HepG2 (cell line): ENCODE data around the gene ENKUR. TPM values are rescaled to one million over a fixed set of nuclear protein-coding genes. Genes with fewer than 3 reads are reported as not detected.

Source experiments
- ATRX ChIP-seq: sonication (generic); formaldehyde crosslinking; IDR thresholded peaks from 2 replicates; pipeline ENCODE4 v1.4.0; 2020; ENCODE audit warnings: missing genetic modification reagents, borderline replicate concordance
- HNF4A ChIP-seq: sonication (generic); formaldehyde crosslinking; IDR thresholded peaks from 2 replicates; pipeline ENCODE4 v1.4.0; 2020; ENCODE audit warnings: missing genetic modification reagents
- MEF2D ChIP-seq: sonication (generic); formaldehyde crosslinking; IDR thresholded peaks from 2 replicates; pipeline ENCODE4 v1.5.1; 2020; ENCODE audit warnings: mild to moderate bottlenecking, missing genetic modification reagents
- NR3C1 ChIP-seq: sonication (generic); formaldehyde crosslinking; IDR thresholded peaks from 2 replicates; pipeline ENCODE4 v1.4.0; 2020; ENCODE audit warnings: missing genetic modification reagents
- PAF1 ChIP-seq: IDR thresholded peaks from 2 replicates; pipeline ENCODE4 v1.6.1; 2016; ENCODE audit warnings: missing genetic modification reagents, missing compliant biosample characterization
- PHB2 ChIP-seq: fragments of 450-650 bp; IDR thresholded peaks from 2 replicates; pipeline ENCODE4 v1.6.1; 2018; ENCODE audit not compliant: partially characterized antibody
- RBM22 ChIP-seq: fragments of 200-400 bp; formaldehyde crosslinking; optimal IDR thresholded peaks from 2 replicates; pipeline ENCODE3; 2017; ENCODE audit warnings: mild to moderate bottlenecking, low read length, moderate library complexity
- SIX4 ChIP-seq: sonication (generic); formaldehyde crosslinking; IDR thresholded peaks from 2 replicates; pipeline ENCODE4 v1.4.0; 2020; ENCODE audit warnings: missing genetic modification reagents
- SMAD9 ChIP-seq: sonication (generic); formaldehyde crosslinking; IDR thresholded peaks from 2 replicates; pipeline ENCODE4 v1.5.1; 2020; ENCODE audit warnings: mild to moderate bottlenecking, missing genetic modification reagents
- SOX5 ChIP-seq: IDR thresholded peaks from 2 replicates; pipeline ENCODE4 v1.6.1; 2016; ENCODE audit warnings: borderline replicate concordance
- TSC22D2 ChIP-seq: sonication (generic); formaldehyde crosslinking; IDR thresholded peaks from 2 replicates; pipeline ENCODE4 v1.5.1; 2020; ENCODE audit warnings: missing genetic modification reagents, mild to moderate bottlenecking, borderline replicate concordance
- ZFAT ChIP-seq: sonication (generic); formaldehyde crosslinking; conservative IDR thresholded peaks from 2 replicates; pipeline ENCODE4 v1.8.1; 2023; ENCODE audit warnings: missing genetic modification reagents, inconsistent platforms
- ZNF3 ChIP-seq: IDR thresholded peaks from 2 replicates; pipeline ENCODE4 v1.7.0; 2017; ENCODE audit warnings: inconsistent platforms
- ZNF557 ChIP-seq: sonication (generic); formaldehyde crosslinking; IDR thresholded peaks from 2 replicates; pipeline ENCODE4 v1.4.0; 2020; ENCODE audit warnings: missing genetic modification reagents
- polyA plus RNA-seq, 8 experiments: library from polyadenylated mRNA; depleted of rRNA in 3 of 8; stranded (reverse) in 7 of 8; unstranded in 1 of 8; fragments of >200 nt; fragmentation: Illumina TruSeq in 4 of 8; extraction: Trizol in 4 of 8; gene quantifications; 2 replicates each; pipeline versions ENCODE4 v1.2.1 to v1.2.3, GENCODE V29; 2011 to 2016; ENCODE audit warnings: low read depth in 4 of 8, missing spikeins in 1 of 8, mixed read lengths in 1 of 8; ENCODE audit not compliant: insufficient read depth in 1 of 8
- total RNA-seq, 5 experiments: library from RNA; depleted of rRNA; stranded (reverse); fragments of >200 nt; fragmentation: Illumina TruSeq; extraction: Trizol; gene quantifications; 2 replicates each; pipeline ENCODE4 v1.2.3, GENCODE V29; 2016; ENCODE audit warnings: low read depth in 1 of 5
- TF ChIP-seq, protein P1 (sequence below): sonication (generic); formaldehyde crosslinking; IDR thresholded peaks from 2 replicates; pipeline ENCODE4 v1.5.0; 2020; ENCODE audit warnings: missing genetic modification reagents, mild to moderate bottlenecking, borderline replicate concordance
- TF ChIP-seq, protein P2 (sequence below): sonication (generic); formaldehyde crosslinking; IDR thresholded peaks from 2 replicates; pipeline ENCODE4 v1.4.0; 2020; ENCODE audit warnings: missing genetic modification reagents; ENCODE audit errors: not compliant biosample characterization
- TF ChIP-seq, protein P3 (sequence below): IDR thresholded peaks from 2 replicates; pipeline ENCODE4 v1.6.1; 2016; ENCODE audit warnings: missing compliant biosample characterization, missing genetic modification reagents, borderline replicate concordance
- TF ChIP-seq, protein P4 (sequence below): sonication (generic); formaldehyde crosslinking; IDR thresholded peaks from 2 replicates; pipeline ENCODE4 v1.5.0; 2020; ENCODE audit warnings: mild to moderate bottlenecking, missing genetic modification reagents, borderline replicate concordance

ENKUR gene
- total and polyA plus RNA-seq, 2 of the 13 experiments (the other 11 are each of a cell fraction or from before 2014, with no cell fraction given) = 0.15 TPM

DNA sequence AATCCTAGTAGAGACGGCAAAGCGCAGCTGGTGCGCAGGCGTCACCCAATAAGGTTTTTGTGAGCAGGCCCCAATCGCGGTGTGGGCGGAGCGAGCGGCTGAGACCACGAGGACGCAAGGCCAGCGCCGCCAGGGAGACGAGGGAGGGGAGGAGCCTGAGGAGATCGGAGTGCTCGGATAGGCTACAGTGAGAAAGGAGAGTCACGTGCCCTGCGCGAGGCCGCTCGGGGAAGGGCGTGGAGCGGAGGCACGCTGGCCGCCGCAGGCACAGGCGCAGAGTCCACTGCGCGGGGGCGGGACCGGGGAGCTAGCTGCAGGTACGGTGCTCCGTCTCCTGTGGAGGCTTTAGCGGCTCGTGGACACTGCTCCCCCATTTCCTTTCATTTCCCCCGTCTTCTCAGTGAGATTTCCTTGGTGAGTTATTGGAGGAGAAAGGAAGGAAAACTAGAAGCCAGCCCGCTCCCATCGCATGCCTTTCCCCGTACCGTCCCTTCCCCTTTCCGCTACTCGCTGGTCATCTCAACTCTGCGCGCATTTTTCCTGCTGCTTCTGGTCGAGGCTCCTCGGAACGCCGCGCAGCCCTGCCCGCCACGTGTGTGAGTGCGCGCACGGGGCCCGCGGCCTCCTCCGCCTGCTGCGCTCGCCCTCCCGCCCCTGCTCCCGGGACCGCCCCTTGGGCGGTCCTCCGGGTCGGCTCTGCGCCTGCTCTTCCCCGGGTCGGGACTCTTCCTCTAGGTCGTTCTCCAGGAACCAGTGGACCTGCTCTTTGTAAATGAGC is 607 bp upstream of the ENKUR start, which contains the start of gene THNSL1 (continued):
- TF ChIP-seq NR3C1 (CRISPR knock-in tag) = no peak
- no peak for TF ChIP-seq ZNF3
- TF ChIP-seq ZNF557 = peak; percentile 98
- TF ChIP-seq PHB2 = no peak
- TF ChIP-seq, protein P1, sequence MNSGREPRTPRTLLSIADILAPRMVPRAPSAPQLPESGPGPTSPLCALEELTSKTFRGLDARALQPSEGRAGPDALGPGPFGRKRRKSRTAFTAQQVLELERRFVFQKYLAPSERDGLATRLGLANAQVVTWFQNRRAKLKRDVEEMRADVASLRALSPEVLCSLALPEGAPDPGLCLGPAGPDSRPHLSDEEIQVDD (CRISPR knock-in tag) = peak; percentile 98
- TF ChIP-seq, protein P2, sequence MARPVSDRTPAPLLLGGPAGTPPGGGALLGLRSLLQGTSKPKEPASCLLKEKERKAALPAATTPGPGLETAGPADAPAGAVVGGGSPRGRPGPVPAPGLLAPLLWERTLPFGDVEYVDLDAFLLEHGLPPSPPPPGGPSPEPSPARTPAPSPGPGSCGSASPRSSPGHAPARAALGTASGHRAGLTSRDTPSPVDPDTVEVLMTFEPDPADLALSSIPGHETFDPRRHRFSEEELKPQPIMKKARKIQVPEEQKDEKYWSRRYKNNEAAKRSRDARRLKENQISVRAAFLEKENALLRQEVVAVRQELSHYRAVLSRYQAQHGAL = peak; percentile 86
- TF ChIP-seq SMAD9 = peak; percentile 92; the same call in 1 of the 2 replicates
- TF ChIP-seq, protein P3, sequence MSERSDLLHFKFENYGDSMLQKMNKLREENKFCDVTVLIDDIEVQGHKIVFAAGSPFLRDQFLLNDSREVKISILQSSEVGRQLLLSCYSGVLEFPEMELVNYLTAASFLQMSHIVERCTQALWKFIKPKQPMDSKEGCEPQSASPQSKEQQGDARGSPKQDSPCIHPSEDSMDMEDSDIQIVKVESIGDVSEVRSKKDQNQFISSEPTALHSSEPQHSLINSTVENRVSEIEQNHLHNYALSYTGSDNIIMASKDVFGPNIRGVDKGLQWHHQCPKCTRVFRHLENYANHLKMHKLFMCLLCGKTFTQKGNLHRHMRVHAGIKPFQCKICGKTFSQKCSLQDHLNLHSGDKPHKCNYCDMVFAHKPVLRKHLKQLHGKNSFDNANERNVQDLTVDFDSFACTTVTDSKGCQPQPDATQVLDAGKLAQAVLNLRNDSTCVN (CRISPR knock-in tag) = peak; percentile 73
- no peak for TF ChIP-seq PAF1 (CRISPR knock-in tag)
- 0 out of 2 replicates have a peak, but pooled peaks have one; percentile 31 for TF ChIP-seq MEF2D (CRISPR knock-in tag)
- TF ChIP-seq, protein P4, sequence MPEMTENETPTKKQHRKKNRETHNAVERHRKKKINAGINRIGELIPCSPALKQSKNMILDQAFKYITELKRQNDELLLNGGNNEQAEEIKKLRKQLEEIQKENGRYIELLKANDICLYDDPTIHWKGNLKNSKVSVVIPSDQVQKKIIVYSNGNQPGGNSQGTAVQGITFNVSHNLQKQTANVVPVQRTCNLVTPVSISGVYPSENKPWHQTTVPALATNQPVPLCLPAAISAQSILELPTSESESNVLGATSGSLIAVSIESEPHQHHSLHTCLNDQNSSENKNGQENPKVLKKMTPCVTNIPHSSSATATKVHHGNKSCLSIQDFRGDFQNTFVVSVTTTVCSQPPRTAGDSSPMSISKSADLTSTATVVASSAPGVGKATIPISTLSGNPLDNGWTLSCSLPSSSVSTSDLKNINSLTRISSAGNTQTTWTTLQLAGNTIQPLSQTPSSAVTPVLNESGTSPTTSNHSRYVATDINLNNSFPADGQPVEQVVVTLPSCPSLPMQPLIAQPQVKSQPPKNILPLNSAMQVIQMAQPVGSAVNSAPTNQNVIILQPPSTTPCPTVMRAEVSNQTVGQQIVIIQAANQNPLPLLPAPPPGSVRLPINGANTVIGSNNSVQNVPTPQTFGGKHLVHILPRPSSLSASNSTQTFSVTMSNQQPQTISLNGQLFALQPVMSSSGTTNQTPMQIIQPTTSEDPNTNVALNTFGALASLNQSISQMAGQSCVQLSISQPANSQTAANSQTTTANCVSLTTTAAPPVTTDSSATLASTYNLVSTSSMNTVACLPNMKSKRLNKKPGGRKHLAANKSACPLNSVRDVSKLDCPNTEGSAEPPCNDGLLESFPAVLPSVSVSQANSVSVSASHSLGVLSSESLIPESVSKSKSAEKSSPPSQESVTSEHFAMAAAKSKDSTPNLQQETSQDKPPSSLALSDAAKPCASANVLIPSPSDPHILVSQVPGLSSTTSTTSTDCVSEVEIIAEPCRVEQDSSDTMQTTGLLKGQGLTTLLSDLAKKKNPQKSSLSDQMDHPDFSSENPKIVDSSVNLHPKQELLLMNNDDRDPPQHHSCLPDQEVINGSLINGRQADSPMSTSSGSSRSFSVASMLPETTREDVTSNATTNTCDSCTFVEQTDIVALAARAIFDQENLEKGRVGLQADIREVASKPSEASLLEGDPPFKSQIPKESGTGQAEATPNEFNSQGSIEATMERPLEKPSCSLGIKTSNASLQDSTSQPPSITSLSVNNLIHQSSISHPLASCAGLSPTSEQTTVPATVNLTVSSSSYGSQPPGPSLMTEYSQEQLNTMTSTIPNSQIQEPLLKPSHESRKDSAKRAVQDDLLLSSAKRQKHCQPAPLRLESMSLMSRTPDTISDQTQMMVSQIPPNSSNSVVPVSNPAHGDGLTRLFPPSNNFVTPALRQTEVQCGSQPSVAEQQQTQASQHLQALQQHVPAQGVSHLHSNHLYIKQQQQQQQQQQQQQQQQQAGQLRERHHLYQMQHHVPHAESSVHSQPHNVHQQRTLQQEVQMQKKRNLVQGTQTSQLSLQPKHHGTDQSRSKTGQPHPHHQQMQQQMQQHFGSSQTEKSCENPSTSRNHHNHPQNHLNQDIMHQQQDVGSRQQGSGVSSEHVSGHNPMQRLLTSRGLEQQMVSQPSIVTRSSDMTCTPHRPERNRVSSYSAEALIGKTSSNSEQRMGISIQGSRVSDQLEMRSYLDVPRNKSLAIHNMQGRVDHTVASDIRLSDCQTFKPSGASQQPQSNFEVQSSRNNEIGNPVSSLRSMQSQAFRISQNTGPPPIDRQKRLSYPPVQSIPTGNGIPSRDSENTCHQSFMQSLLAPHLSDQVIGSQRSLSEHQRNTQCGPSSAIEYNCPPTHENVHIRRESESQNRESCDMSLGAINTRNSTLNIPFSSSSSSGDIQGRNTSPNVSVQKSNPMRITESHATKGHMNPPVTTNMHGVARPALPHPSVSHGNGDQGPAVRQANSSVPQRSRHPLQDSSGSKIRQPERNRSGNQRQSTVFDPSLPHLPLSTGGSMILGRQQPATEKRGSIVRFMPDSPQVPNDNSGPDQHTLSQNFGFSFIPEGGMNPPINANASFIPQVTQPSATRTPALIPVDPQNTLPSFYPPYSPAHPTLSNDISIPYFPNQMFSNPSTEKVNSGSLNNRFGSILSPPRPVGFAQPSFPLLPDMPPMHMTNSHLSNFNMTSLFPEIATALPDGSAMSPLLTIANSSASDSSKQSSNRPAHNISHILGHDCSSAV (CRISPR knock-in tag) = peak; percentile 79; the same call in 1 of the 2 replicates
- peak; percentile 58; the same call in 1 of the 2 replicates for TF ChIP-seq SOX5 (CRISPR knock-in tag)
- TF ChIP-seq RBM22 = peak; percentile 57
- TF ChIP-seq SIX4 (CRISPR knock-in tag) = no peak
- TF ChIP-seq HNF4A = peak; percentile 90
- 0 out of 2 replicates have a peak, but pooled peaks have one; percentile 40 for TF ChIP-seq TSC22D2 (CRISPR knock-in tag)
- TF ChIP-seq ATRX (CRISPR knock-in tag) = no peak
- TF ChIP-seq ZFAT = peak; percentile 92
